Activated T-cell treated with anti-CD3 and anti-CD28 coated beads, Interleukin-2, amount 50 U/mL, for 4 hours (primary cell): ENCODE results near the gene ENTPD2. TPM values are rescaled to one million over a fixed set of nuclear protein-coding genes. Genes with fewer than 3 reads are reported as not detected.
A peak's percentile ranks its signal among the peaks of the same experiment; 100 is the strongest.

Experiments used
- ATAC-seq, 2 donors: fragments of 200-7000 bp; cut with Tn5 transposase; one replicate each; pipeline ENCODE4 v1.10.0; 2021
- DNase-seq: peaks from one replicate; pipeline ENCODE4 v3.0.0-alpha.2; 2020
- H3K27me3 Mint-ChIP-seq: one replicate; pipeline ENCODE4 v1.8.0; 2021; ENCODE audit warnings: low read depth, mixed read lengths
- H3K36me3 Mint-ChIP-seq: one replicate; pipeline ENCODE4 v1.8.0; 2022; ENCODE audit warnings: mixed read lengths; ENCODE audit not compliant: insufficient read depth
- H3K4me1 Mint-ChIP-seq: one replicate; pipeline ENCODE4 v1.8.0; 2021; ENCODE audit warnings: low read depth, mixed read lengths
- H3K4me3 Mint-ChIP-seq: one replicate; pipeline ENCODE4 v1.8.0; 2021; ENCODE audit warnings: mild to moderate bottlenecking, moderate library complexity, mixed read lengths
- H3K9me3 Mint-ChIP-seq: one replicate; pipeline ENCODE4 v1.8.0; 2021; ENCODE audit warnings: mixed read lengths
- total RNA-seq, 3 donors: library from RNA; stranded (reverse); gene quantifications; one replicate each; pipeline ENCODE4 v1.2.1, GENCODE V29; 2021

ENTPD2 gene
- total RNA-seq, 3 donors from 2014 or later, result 0.34 TPM; not detected in 2

DNA sequence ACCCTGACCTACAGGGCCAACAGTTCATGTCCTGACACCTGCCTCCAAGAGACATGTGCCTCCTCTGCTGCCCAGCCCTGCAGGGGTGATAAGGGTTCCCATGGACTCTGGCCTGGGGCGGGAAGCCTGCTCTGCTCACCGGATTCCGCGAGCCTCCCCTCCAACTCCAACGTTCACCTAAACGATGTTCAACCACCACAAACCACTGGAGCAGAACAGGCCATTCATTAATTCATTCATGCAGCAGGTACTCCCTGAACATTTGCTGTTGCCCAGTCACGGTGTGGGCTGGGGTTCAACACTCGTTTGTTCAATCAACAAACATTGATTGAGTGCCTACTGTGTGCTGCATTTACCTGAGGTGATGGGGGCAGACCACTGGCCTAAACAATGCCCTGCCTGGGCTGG is 20.1 kb upstream of the ENTPD2 start:
- H3K27me3 Mint-ChIP-seq, result no peaks in the 10 kb centered on the region
- ATAC-seq (no peak), DNase-seq (no peak)
- H3K4me3 Mint-ChIP-seq, result no peak overlapping the region
- no peaks in the 10 kb centered on the region for H3K9me3 Mint-ChIP-seq
- peaks cover 11% of the 10 kb centered on the region for H3K4me1 Mint-ChIP-seq
- no peaks in the 10 kb centered on the region for H3K36me3 Mint-ChIP-seq

DNA sequence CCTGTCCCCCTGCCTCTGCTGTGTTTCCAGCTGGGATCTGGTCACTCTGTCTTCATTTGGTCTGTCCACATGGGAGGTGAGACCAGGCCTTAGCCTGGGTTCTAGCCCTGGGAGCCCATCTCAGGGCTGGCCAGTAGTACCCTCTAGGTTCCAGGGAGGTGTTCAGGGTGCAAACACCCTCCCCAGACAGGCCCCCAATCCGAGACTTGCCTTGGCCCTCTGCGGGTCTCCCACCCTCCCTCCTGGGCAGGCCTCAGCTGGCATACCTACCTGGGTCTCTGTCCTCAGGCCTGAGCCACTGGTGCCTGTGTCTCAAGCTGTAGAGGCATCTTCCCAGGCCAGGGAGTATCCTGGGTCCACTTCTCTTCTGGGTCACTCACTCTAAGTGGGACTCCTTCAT is 17.4 kb upstream of the ENTPD2 start:
- Mint-ChIP-seq H3K27me3 (no peaks in the 10 kb centered on the region), H3K4me3 (peak overlapping the region; percentile 72), H3K4me1 (peaks cover 15% of the 10 kb centered on the region), H3K36me3 (no peaks in the 10 kb centered on the region), H3K9me3 (no peaks in the 10 kb centered on the region)
- DNase-seq, result no peak
- no peak for ATAC-seq

DNA sequence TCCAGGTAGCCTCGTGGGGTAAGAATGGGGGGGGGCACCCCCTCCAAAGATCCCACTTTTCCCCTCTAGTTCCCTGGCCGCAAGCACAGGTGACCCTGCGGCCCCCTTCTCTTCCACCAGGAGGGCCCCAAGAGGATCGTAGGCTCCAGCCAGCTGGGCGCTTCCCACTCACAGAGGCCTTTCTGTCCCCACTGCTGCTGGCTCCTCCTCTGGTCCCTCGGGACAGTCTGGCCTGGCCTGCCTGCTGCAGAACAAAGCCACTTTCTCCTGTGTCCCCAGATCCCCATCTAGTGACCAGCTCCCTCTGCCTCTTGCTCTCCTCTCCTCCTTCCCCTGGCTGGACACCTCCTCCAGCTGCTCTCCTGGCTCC is 17.0 kb upstream of the ENTPD2 start:
- H3K4me1 Mint-ChIP-seq, result peaks cover 15% of the 10 kb centered on the region
- no peak for DNase-seq
- ATAC-seq, result no peak
- H3K36me3 Mint-ChIP-seq, result no peaks in the 10 kb centered on the region
- H3K27me3 Mint-ChIP-seq, result no peaks in the 10 kb centered on the region
- no peaks in the 10 kb centered on the region for H3K9me3 Mint-ChIP-seq
- H3K4me3 Mint-ChIP-seq, result peak overlapping the region; percentile 72

DNA sequence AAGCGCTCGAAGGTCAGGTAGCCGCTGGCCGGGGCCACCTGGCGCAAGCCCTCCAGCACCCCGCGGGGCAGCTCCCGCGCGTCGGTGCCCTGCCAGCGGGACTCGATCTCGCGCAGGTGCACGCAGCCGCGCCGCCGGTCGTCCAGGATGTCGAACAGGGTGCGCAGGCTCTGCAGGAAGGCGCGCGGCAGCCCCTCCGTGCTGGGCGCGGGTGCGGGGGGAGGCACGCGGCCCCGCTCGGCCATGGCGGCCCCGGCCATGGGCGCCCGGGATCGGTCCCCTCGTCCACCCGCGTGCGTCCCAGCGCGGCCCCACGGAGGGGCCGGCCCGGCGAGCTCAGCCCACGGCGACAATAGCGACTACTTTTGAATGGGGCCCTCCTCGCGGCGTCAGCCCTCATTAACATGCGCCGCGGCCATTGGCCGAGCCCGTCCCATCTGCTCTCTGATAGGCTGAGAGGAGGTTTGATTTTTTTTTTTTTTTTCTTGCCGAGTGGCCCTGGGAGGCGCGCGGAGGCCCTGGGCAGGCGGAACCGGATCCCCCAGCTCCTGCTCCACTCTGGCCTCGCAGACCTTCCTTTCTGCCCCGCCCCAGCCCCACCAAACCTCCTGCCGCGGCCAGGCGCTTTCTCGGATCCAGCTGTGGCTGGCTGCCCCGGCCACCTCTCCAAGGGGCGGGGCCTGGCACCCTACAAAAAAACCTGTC is 16.5 kb upstream of the ENTPD2 start, which contains the start of gene SAPCD2:
Gene SAPCD2 (minus strand): TSS at position 357 of the 705 bp plus-strand sequence. CDS start 97 bp downstream, at position 260.
- H3K9me3 Mint-ChIP-seq, result no peaks in the 10 kb centered on the region
- H3K27me3 Mint-ChIP-seq, result no peaks in the 10 kb centered on the region
- peaks cover 15% of the 10 kb centered on the region for H3K4me1 Mint-ChIP-seq
- H3K4me3 Mint-ChIP-seq, result peak within 1 kb of the TSS; percentile 72
- H3K36me3 Mint-ChIP-seq, result no peaks in the 10 kb centered on the region
- peak; percentile 73 for DNase-seq
- peak; percentile 91 to 92 for ATAC-seq

DNA sequence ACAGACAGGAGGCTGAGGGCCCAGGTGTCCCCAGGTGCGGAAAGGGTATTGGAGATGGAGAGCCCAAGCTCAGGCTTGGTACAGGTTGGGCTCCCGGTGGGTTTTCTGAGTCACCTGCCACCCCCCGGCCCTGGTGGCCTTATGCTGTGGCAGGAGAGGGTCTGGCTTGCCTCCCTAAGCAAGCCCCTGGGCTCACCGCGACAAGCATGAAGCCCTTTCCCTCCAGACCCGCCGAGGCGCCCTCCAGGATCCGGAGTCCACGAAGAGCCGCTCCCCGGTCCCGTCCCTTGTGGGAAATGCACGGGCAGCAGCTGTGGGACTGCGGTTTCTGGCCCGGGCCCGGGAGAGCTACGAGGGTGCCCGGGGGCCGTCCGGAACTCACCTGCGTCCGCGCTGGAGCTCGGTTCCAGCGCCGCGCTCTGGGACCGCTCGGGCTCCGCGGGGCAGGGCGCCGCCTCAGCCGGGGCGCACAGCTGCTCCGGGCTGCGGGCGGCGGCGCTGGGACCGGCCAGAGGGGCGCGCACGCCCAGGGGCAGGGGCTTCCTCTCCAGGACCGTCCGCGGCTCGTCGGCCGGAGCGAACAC is 15.7 kb upstream of the ENTPD2 start:
- Mint-ChIP-seq H3K9me3 (no peaks in the 10 kb centered on the region), H3K4me1 (peaks cover 15% of the 10 kb centered on the region), H3K36me3 (no peaks in the 10 kb centered on the region), H3K27me3 (no peaks in the 10 kb centered on the region), H3K4me3 (peak overlapping the region; percentile 33)
- ATAC-seq (peak; percentile 11 to 23), DNase-seq (no peak)

DNA sequence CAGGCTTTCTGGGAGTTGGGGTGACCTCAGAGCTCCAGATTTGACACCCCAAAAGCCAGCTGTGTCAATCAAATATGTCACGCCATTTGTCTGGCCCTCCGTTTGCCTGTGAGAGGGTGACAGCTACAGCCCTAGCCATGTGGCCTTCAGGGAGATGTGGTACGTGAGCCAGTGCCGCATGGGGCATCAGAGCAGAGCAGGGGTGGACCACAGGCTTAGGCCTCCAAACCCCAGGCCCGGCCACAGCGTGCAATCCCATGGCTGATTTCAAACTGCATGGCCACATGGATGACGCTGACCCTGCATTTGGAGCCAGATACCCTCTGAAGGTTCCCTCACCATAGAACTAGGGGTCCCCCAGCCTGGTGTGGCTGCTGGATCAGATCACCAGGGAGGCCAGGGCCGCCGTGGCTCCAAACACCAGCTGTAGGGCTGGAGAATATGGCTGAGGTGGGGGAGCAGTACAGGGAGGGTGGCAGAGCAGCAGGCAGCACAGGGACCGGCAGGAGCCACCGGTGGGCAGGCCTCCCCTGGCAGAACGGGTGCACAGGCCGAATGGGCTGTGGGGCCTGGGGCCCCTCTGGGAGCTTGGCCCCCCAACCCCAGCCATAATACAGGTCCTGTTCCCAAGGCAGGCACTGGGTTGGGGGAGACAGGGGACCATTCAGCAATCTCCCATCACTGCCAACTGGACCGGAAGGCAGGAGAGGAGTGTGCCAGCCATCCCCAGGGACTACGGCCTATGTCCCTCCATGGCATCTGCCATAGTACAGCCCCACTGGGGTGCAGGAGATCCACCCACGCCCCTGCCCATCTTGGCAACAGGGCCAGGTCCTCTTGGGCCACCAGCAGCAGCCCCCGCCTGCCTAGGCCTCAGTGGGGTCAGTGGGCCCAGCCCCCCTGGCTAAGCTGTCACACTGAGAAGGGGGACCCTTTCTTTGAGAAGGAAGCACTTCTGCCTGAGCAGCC is 15.0 kb upstream of the ENTPD2 start:
- no peaks in the 10 kb centered on the region for H3K36me3 Mint-ChIP-seq
- H3K9me3 Mint-ChIP-seq, result no peaks in the 10 kb centered on the region
- no peak for ATAC-seq
- DNase-seq, result no peak
- peaks cover 17% of the 10 kb centered on the region for H3K4me1 Mint-ChIP-seq
- H3K27me3 Mint-ChIP-seq, result peaks cover 2% of the 10 kb centered on the region
- H3K4me3 Mint-ChIP-seq, result peak overlapping the region; percentile 33

DNA sequence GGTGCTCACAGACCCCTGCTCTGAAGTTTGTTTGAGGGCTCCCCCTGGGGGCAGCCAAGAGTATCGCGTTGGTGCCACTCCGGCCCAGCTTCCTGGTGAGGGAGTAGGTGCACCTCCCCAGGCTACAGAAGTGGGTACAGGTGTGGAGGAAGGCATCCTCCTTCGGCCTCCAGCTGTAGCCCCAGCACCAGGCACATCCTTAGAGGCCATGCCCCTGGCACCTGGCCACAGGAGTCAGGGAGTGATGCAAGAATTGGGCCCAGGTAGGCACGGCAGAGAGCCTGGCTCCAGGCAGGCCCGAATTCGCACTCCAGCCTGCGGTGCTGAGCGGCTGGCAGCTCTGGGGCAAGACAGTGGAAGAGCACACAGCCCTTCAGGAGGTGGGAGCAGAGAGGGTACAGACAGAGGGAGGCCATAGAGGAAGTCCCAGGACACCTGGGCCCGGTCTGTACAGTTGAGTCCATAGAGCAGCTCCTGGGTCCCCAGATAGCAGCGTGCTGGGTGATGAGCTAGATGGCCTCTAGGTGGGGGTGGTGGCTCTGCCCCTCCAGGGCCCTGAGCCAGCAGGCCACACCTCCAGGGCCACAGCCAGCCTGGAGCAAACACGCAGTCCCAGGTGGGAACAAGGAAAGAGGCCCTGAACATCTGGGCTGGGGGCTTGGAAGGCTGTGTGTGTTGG is 14.1 kb upstream of the ENTPD2 start:
- no peaks in the 10 kb centered on the region for H3K36me3 Mint-ChIP-seq
- H3K27me3 Mint-ChIP-seq, result peaks cover 2% of the 10 kb centered on the region
- H3K4me1 Mint-ChIP-seq, result peaks cover 17% of the 10 kb centered on the region
- peak; percentile 82 for DNase-seq
- H3K4me3 Mint-ChIP-seq, result peak overlapping the region; percentile 38
- H3K9me3 Mint-ChIP-seq, result no peaks in the 10 kb centered on the region
- peak; percentile 60 to 70 for ATAC-seq

DNA sequence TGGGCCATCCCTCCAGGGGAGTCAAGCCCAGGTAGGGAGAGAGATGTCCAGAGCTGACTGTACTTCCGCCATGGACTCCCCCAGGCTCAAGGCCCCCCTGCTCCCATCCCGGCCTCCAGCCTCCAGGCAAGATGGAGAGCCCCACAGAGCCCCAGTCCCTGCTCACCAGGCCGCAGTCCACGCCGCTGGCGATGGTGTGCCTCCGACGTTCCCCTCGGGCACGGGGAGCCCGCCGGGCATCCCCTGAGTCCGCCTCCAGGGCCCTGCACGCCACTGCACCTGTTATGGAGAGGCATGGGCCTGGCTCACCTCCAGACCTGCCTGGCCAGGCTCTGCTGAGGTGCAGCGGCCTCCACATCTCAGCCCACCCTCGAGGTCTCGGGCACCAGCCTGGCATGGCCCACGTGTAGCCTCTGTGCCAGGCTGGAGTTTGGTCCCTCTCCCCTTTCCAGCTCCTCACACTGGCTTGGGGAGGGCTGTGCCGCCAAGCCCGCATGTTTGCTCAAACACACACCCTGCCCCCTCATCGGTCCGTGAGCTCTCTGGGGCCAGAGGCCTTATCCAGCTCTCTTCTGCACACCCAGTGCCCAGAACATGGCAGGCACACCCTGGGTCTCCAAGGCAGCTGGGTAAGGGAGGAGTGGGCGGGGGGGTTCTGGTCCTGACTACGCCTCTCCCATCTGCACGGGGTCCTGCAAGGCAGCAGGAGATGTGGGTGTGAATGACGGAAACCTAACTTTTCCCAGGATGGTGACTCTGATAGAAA is 12.4 kb upstream of the ENTPD2 start:
- DNase-seq (no peak), ATAC-seq (no peak)
- Mint-ChIP-seq H3K36me3 (no peaks in the 10 kb centered on the region), H3K27me3 (peaks cover 2% of the 10 kb centered on the region), H3K9me3 (no peaks in the 10 kb centered on the region), H3K4me1 (peaks cover 17% of the 10 kb centered on the region), H3K4me3 (no peak overlapping the region)

DNA sequence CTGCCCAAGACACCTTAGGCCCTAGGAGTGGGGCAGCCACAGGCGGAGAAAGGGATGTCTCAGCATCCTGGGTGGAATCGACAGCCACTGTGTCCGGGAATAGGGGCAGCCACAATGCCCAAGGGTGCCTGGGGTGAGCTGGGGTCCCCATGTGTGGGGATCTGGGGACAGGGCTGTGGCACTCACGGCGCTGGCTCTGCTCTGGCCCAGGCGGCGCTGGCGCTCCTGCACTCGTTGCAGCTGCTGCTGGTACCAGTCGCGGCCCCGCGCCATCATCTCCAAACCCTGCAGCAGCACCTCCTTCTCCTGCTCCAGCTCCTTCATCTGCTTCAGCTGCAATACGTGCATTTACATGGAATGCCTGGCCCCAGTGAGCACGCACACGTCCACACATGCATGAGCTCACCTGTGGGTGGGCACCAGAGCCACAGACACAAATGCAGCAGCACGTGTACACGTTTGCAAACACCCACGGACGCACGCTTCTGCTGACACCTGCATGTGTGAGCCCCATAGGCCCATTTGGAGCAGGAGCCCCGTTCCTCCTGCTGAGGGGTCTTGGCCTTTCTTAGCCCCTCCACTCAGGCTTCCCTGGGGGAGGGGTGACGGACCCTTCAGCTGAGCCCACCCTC is 11.6 kb upstream of the ENTPD2 start:
- no peaks in the 10 kb centered on the region for H3K36me3 Mint-ChIP-seq
- no peak for ATAC-seq
- H3K4me1 Mint-ChIP-seq, result peaks cover 9% of the 10 kb centered on the region
- peaks cover 2% of the 10 kb centered on the region for H3K27me3 Mint-ChIP-seq
- no peak for DNase-seq
- H3K4me3 Mint-ChIP-seq, result no peak overlapping the region
- no peaks in the 10 kb centered on the region for H3K9me3 Mint-ChIP-seq

DNA sequence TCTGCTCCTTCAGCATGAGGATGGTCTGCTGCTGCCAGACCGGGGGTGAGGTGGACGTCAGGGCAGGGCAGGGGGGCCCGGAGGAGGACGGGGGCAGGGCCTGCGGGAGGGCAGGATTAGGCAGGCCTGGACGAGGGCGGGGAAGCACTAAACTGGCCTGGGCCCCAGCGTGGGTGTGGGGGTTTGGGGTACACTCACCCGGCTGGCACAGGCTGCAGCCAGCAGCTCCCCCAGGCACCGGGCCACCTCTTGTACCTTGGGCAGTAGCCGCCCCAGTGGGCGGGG is 11.0 kb upstream of the ENTPD2 start:
- no peaks in the 10 kb centered on the region for H3K36me3 Mint-ChIP-seq
- no peaks in the 10 kb centered on the region for H3K9me3 Mint-ChIP-seq
- peaks cover 2% of the 10 kb centered on the region for H3K27me3 Mint-ChIP-seq
- ATAC-seq (no peak), DNase-seq (no peak)
- H3K4me3 Mint-ChIP-seq, result no peak overlapping the region
- peaks cover 8% of the 10 kb centered on the region for H3K4me1 Mint-ChIP-seq

DNA sequence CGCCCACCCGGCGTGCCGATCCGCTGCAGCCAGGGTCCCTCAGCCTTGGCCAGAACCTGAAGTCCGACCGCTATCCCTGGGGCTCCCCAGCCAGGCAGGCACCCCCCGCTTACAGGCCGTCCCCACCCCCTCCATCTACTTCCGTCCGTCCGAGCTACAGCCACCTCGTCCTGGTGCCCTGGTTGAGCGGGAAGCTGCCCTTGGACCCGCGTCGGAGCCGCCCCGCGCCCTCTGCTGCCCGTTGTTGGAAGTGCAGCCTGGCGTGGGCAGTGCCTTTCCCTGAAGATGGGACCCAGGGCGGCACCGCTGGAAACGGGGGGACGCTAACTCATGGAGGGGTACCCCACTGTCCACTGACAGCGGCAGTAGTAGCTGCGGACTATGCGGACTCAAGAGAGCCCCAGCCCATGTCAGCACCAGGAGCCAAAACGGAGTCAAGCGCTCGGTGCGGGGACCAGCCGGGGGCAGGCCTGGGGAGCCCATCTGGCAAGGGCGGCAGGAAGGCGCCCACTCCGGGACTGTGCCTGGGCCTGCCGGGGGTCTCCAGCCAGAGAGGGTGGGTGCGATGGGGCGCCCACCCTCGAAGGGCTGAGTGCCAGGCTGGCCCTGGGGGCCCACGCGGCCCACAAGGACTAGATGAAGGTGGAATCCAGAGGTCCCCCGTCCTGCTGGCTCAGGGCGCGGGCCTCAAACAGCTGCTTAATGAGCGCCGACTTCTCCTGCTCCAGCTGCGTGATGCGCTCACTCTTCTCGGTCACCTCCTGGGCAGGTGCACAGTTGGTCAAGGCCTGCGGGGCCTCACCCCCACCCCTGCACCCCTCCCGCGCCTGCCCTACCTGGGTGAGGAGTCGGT is 10.4 kb upstream of the ENTPD2 start:
- H3K9me3 Mint-ChIP-seq, result no peaks in the 10 kb centered on the region
- ATAC-seq, result peak; percentile 49 to 53
- H3K4me1 Mint-ChIP-seq, result peaks cover 8% of the 10 kb centered on the region
- H3K27me3 Mint-ChIP-seq, result peaks cover 2% of the 10 kb centered on the region
- H3K4me3 Mint-ChIP-seq, result no peak overlapping the region
- H3K36me3 Mint-ChIP-seq, result no peaks in the 10 kb centered on the region
- DNase-seq, result peak; percentile 63

DNA sequence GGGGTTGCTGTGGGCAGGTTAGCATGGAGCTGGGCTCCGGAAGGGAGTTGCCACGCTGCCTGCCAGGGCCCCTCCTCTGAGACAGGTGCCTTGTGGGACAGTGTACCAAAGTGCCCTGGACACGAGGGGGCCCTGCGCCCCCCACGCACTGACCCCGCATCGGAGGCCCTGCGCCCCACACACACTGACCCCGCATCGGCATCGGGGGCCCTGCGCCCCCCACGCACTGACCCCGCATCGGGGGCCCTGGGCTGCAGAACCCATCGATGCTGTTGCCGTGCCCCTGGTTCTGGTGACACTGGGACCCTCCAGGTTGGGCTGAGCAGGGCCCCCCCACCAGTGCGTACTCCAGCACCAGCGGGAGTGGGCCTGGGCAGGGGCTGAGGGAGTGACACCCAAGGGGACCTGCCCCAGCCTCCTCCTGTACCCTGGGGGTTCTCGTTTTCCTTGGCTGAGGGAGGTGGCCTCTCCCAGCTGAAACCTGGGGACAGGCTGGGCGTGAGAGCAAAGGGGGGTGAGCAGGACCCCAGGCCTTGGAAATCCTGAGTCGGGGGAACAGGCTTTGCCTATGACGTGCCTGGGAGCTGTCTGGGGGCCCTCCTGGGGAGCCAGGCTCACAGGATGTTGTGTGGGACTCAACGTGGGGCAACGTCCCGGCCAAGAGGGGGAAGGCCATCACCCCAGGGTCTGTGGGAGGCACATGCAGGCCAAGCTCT is 9.6 kb upstream of the ENTPD2 start:
- ATAC-seq, result no peak
- no peak for DNase-seq
- no peak overlapping the region for H3K4me3 Mint-ChIP-seq
- H3K27me3 Mint-ChIP-seq, result peaks cover 2% of the 10 kb centered on the region
- H3K36me3 Mint-ChIP-seq, result no peaks in the 10 kb centered on the region
- H3K4me1 Mint-ChIP-seq, result peaks cover 8% of the 10 kb centered on the region
- no peaks in the 10 kb centered on the region for H3K9me3 Mint-ChIP-seq
